K562 (cell line): ENCODE results near the gene TEX35. TPM values are rescaled to one million over a fixed set of nuclear protein-coding genes. Genes with fewer than 3 reads are reported as not detected.

Source experiments
- ETS2 ChIP-seq: IDR thresholded peaks from 2 replicates; pipeline ENCODE4 v1.6.1; 2016; ENCODE audit warnings: borderline replicate concordance, missing genetic modification characterization, mild to moderate bottlenecking, moderate library complexity, missing compliant biosample characterization; ENCODE audit not compliant: poor library complexity, severe bottlenecking
- HMG20A ChIP-seq: fragments of 450-650 bp; formaldehyde crosslinking; conservative IDR thresholded peaks from 2 replicates; pipeline ENCODE4 v1.4.0; 2020; ENCODE audit warnings: mild to moderate bottlenecking, mixed read lengths
- MED1 ChIP-seq: sonication (generic); formaldehyde crosslinking; IDR thresholded peaks from 2 replicates; pipeline ENCODE4 v1.8.1; 2023; ENCODE audit warnings: missing genetic modification reagents, borderline replicate concordance
- TCFL5 ChIP-seq: fragments of 250-450 bp; sonication (Bioruptor Pico); conservative IDR thresholded peaks from 2 replicates; pipeline ENCODE4 v1.6.1; 2021; ENCODE audit warnings: mild to moderate bottlenecking, moderate library complexity, matching md5 sums
- polyA plus RNA-seq, 8 experiments: library from polyadenylated mRNA; depleted of rRNA in 4 of 8; stranded (reverse) in 5 of 8; unstranded in 3 of 8; fragments of >200 nt; fragmentation: Nextera tagmentation in 2 of 8; fragmentation: Illumina TruSeq in 1 of 8; extraction: Ambion mirVana in 2 of 8; extraction: Trizol in 1 of 8; gene quantifications; 2 replicates each; pipeline versions ENCODE4 v1.2.1 to v1.2.3, GENCODE V29; 2011 to 2014; ENCODE audit warnings: inconsistent platforms in 1 of 8, missing spikeins in 1 of 8
- total RNA-seq, 7 experiments: library from RNA; depleted of rRNA in 6 of 7; stranded (reverse); fragments of >200 nt in 6 of 7; fragmentation: Illumina TruSeq in 2 of 7; extraction: Trizol in 2 of 7; gene quantifications; 2 replicates each; pipeline versions ENCODE4 v1.2.1 to v1.2.3, GENCODE V29; 2011 to 2021; ENCODE audit warnings: low replicate concordance in 1 of 7
- TF ChIP-seq, protein P1 (sequence below): fragments of 200-800 bp; sonication (Bioruptor generic); IDR thresholded peaks from 2 replicates; pipeline ENCODE4 v1.6.1; 2016; ENCODE audit warnings: missing genetic modification characterization, missing compliant biosample characterization

TEX35 gene
- total and polyA plus RNA-seq, 9 of the 15 experiments (the other 6 are each of a cell fraction or from before 2014, with no cell fraction given) = not detected

GRCh38 chr1:178530502-178530901 lies 17.6 kb downstream of the TEX35 start (continued):
- TF ChIP-seq, protein P1, sequence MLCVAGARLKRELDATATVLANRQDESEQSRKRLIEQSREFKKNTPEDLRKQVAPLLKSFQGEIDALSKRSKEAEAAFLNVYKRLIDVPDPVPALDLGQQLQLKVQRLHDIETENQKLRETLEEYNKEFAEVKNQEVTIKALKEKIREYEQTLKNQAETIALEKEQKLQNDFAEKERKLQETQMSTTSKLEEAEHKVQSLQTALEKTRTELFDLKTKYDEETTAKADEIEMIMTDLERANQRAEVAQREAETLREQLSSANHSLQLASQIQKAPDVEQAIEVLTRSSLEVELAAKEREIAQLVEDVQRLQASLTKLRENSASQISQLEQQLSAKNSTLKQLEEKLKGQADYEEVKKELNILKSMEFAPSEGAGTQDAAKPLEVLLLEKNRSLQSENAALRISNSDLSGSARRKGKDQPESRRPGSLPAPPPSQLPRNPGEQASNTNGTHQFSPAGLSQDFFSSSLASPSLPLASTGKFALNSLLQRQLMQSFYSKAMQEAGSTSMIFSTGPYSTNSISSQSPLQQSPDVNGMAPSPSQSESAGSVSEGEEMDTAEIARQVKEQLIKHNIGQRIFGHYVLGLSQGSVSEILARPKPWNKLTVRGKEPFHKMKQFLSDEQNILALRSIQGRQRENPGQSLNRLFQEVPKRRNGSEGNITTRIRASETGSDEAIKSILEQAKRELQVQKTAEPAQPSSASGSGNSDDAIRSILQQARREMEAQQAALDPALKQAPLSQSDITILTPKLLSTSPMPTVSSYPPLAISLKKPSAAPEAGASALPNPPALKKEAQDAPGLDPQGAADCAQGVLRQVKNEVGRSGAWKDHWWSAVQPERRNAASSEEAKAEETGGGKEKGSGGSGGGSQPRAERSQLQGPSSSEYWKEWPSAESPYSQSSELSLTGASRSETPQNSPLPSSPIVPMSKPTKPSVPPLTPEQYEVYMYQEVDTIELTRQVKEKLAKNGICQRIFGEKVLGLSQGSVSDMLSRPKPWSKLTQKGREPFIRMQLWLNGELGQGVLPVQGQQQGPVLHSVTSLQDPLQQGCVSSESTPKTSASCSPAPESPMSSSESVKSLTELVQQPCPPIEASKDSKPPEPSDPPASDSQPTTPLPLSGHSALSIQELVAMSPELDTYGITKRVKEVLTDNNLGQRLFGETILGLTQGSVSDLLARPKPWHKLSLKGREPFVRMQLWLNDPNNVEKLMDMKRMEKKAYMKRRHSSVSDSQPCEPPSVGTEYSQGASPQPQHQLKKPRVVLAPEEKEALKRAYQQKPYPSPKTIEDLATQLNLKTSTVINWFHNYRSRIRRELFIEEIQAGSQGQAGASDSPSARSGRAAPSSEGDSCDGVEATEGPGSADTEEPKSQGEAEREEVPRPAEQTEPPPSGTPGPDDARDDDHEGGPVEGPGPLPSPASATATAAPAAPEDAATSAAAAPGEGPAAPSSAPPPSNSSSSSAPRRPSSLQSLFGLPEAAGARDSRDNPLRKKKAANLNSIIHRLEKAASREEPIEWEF (CRISPR knock-in tag) = no peak
- TF ChIP-seq TCFL5 = no peak
- TF ChIP-seq HMG20A (CRISPR knock-in tag) = no peak
- no peak for TF ChIP-seq ETS2 (tag)
- TF ChIP-seq MED1 (CRISPR knock-in tag) = no peak
